ENCODE results near the gene CD8B2.

The CD8B2 gene

DNA sequence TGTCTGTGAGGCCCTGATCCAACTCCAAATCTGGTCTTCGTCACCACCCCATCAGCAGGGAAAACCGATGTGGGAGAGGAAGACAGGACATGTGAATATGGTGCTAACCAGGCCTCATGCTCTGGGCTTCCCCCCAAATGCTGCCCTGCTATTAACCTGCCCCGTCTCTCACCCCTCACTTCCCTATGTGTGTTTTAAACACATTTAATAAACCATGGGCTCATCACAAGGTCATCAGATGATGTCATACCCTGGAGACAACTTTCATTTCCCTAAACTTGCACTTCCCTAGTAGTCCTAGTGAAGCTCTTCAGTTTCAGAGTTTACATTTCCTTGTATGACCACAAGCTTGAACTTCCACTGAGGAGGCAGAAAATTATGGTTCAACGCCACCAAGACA, 49.9 kb downstream of the CD8B2 start:
- no peak for DNase-seq (ENCODE audit: extremely low read depth, low read depth)
- H3K4me3 ChIP-seq (replicated peaks; ENCODE audit: low read depth, low read length) = no peak overlapping the region
- TF ChIP-seq, protein P1, sequence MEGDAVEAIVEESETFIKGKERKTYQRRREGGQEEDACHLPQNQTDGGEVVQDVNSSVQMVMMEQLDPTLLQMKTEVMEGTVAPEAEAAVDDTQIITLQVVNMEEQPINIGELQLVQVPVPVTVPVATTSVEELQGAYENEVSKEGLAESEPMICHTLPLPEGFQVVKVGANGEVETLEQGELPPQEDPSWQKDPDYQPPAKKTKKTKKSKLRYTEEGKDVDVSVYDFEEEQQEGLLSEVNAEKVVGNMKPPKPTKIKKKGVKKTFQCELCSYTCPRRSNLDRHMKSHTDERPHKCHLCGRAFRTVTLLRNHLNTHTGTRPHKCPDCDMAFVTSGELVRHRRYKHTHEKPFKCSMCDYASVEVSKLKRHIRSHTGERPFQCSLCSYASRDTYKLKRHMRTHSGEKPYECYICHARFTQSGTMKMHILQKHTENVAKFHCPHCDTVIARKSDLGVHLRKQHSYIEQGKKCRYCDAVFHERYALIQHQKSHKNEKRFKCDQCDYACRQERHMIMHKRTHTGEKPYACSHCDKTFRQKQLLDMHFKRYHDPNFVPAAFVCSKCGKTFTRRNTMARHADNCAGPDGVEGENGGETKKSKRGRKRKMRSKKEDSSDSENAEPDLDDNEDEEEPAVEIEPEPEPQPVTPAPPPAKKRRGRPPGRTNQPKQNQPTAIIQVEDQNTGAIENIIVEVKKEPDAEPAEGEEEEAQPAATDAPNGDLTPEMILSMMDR (IDR thresholded peaks at IDR 0.05; ENCODE audit: low read depth, low read length, missing control alignments) = no peak

DNA sequence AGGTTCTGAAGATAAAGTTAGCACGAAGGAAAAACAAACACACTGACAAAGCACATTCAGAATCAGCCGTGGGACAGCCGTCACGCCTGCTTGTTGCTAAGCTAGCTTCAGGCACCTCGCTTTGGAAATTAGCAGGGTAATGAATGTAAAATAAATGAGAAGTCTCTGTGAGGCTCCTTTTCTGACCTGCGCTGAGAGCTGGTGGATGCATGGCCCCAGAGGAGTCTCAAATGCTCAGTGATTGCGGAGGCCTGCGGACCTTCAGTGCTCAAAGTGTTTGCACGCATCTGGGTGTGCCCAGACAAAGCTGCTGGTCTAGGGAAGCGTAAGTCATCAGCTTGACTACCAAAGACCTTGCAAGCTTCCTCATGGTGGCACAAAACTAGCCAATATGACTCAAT, 50.6 kb downstream of the CD8B2 start:
- no peak for DNase-seq (ENCODE audit: extremely low read depth, low read depth)
- TF ChIP-seq, protein P1 (IDR thresholded peaks at IDR 0.05; ENCODE audit: low read depth, low read length, missing control alignments) = no peak

DNA sequence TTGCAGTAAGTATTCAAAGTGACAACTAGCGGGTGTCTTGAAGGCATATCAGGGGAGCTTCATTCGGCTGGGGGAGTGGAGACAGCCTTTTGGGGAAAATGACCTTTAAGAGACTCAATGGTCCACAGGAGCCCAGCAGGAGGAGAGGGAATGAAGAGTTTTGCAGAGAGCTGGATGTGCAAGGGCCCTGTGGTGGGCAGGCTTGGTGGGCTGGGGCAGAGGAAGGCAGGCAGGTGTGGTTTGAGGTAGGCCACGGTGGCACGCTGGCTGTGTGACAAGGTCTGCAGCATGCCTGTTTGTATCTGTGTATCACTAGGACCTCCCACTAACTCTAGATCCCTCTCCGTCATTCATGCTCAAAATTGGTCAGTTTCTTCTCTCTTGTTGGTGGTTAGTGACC, 53.7 kb downstream of the CD8B2 start:
- TF ChIP-seq, protein P1 (IDR thresholded peaks at IDR 0.05; ENCODE audit: low read depth, low read length, missing control alignments) = no peak
- H3K4me3 ChIP-seq (replicated peaks; ENCODE audit: low read depth, low read length) = no peak overlapping the region
- DNase-seq (ENCODE audit: extremely low read depth, low read depth) = no peak

More for the DNA sequence above, 50.6 kb downstream of the CD8B2 start:
- H3K4me3 ChIP-seq (replicated peaks; ENCODE audit: low read depth, low read length) = no peak overlapping the region

DNA sequence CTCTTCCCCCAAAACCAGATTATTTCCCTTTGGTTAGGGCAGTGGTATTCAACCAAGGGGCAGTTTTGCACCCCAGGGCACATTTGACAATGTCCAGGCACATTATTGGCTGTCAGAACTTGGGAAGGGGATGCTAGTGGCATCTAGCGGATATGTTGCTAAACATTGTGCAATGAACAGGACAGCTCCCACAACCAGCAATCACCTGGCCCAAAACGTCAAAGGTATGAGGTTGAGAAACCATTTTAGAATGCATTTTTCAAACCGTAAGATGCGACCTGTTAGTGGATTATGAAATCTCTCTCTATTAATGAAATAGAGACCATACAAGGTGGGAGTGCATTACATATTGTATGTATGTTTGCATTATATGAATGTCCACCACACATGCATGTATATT, 54.2 kb downstream of the CD8B2 start:
- H3K4me3 ChIP-seq (replicated peaks; ENCODE audit: low read depth, low read length) = no peak overlapping the region
- TF ChIP-seq, protein P1 (IDR thresholded peaks at IDR 0.05; ENCODE audit: low read depth, low read length, missing control alignments) = no peak
- no peak for DNase-seq (ENCODE audit: extremely low read depth, low read depth)

DNA sequence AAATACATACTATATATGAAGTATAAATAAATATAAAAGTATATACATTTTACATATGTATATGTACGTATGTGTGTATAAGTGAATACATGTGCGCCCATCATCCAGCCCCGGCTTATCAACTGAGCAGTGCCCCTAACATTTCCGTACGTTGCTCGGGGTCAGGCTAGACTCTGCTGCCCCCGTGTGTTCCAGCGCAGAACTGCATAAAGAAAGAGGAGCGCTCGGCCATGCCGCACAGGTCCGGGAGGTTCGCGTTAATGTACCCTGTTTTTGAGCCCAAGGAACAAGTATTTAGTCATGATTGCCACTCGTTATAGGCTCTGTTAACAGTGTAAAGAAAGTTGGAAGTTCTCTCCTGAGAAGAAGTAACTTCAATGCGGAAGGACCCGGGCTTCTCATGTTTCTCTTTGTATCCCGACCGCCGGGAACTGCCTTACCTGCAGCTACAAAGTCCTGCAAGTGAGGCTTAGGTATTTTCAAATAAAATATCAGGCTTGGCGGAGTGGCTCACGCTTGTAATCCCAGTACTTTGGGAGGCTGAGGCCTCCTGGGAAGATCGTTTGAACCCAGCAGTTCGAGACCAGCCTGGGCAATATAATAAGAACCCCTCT, 55.7 kb downstream of the CD8B2 start:
- H3K4me3 ChIP-seq (replicated peaks; ENCODE audit: low read depth, low read length) = no peak overlapping the region
- TF ChIP-seq, protein P1 (IDR thresholded peaks at IDR 0.05; ENCODE audit: low read depth, low read length, missing control alignments) = peak; percentile 89
- DNase-seq (ENCODE audit: extremely low read depth, low read depth) = no peak

DNA sequence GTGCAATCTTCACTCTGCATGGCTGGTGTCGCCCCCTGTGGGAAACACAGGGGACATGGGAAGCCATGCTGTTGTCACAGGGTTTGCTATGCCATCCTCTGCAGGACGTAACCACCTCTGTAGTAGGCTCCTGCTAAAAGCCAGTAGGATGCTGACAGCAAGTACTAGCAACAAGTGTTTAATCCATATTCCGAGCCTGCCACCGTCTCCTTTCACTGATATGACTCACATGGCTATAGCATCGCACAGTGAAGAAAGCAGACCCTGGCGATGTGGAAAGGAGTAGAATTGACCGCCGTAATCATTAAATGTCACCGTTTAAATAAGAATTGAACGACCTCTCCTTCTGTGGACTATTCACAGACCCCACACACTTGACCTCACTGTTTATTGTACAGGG, 57.8 kb downstream of the CD8B2 start:
- TF ChIP-seq, protein P1 (IDR thresholded peaks at IDR 0.05; ENCODE audit: low read depth, low read length, missing control alignments) = no peak
- no peak overlapping the region for H3K4me3 ChIP-seq (replicated peaks; ENCODE audit: low read depth, low read length)
- no peak for DNase-seq (ENCODE audit: extremely low read depth, low read depth)

Measured in HFF-Myc (cell line).